GM19397 (cell line): ENCODE results near the gene CRYM.
"Not testable (repeated sequence)": the region's sequence is repeated elsewhere in the genome, so short reads cannot be mapped to it uniquely, and the experiment has no call there.

Source experiments
- ATAC-seq: cut with Tn5 transposase; IDR thresholded peaks from one replicate; pipeline ENCODE4 v1.9.1; 2021; ENCODE audit warnings: mild to moderate bottlenecking, moderate library complexity; ENCODE audit not compliant: unreplicated experiment

The CRYM gene

DNA sequence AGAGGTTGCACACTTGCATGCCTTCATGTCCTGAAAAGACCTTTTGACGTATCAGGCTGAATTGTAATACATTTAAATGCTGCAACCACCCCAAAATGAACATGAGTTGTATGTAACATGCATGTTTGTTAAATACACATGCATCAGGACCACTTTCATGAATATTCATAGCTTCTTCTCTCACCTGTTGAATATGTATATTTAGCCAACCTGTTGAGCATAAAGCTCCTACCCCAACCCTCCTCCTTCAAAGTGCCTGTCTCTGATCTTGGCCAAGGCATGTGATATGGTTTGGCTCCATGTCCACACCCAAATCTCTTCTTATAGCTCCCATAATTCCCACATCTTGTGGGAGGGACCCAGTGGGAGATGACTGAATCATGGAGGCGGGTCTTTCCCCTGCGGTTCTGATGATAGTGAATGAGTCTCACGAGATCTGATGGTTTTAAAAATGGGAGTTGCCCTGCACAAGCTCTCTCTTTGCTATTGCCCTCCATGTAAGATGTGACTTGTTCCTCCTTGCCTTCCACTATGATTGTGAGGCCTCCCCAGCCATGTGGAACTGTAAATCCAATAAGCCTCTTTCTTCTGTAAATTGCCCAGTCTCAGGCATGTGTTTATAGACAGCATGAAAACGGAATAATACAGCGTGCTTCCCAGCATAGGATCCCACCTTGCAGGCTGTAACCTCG is 3.8 kb upstream of the CRYM start:
- ATAC-seq: no peak

DNA sequence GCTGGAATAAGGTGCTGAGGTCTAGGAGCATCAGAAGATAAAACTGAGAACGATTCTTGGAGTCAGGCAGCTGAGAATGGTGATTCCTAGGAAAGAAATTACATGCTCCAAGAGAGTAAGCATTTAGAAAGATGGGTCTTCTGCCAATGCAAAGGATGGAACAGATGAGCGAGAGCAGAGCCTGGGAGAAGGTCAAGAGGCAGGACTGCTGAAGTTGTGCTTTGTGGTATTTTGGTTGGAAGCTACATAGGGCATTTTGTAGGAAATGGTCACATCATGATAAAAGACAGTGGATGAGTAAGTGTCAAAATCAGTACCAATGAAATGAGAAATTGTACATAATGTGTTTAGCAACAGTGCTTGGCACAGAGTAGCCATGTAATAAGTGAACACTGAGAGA is 1.4 kb upstream of the CRYM start:
- no peak for ATAC-seq

DNA sequence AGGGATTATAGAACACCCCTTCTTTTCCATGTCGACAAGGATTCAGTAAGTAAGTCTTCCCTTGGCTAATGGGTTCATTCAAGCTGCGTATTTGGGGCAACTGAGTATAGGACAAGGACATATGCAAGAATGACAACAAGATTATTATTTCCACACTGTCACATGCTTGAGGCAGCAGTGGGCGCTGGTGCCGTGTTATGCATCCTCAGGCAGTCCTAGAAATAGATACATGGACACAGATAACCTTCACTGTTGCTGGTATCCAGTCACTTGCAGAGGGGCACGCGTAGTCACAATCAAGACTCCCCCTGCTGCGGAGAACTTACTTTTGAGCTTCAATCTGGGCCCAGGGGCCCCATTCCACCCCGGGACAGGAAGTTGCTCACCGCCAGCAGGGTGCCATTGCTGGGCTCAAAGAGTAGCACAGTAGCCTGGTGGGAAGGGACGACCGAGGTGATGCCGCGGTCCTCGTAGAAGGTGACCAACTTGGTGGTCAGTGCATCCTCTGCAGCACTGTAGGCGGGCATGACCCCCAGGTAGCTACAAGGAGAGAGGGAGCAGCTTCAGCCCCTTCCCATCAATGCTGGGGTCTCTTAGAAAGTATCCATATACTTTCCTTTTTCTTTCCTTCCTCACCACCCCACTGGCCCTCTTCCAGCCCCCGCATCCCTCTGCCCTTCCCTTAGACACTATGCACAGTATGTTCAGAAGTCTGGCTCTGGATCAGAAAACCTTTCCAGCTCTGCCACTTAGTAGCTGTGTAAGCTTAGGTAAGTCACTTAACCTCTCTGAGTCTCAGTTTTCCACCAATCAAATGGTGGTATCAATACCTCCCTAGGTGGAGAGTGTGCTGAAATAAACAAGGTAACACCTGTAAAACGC is 804 bp downstream of the CRYM start:
- ATAC-seq: no peak

DNA sequence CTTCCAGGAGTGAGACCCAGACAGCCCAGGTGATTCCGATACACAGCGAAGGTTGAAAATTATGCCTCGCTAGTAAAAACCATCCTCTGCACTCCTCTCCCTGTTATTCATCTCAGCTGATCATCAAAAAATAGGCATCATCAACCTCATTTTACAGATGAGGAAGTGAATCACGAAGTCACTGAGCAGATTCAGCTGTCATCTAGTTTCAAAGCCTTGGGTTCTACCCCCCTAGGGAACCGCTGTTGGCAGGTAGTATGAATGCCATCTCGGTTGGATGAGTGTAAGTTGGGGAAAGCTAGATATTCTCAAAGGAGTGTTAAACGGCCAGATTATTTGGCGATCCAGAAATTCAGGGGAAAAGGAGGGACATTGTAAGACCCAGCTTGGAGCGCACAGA is 2.0 kb downstream of the CRYM start:
- no peak for ATAC-seq

DNA sequence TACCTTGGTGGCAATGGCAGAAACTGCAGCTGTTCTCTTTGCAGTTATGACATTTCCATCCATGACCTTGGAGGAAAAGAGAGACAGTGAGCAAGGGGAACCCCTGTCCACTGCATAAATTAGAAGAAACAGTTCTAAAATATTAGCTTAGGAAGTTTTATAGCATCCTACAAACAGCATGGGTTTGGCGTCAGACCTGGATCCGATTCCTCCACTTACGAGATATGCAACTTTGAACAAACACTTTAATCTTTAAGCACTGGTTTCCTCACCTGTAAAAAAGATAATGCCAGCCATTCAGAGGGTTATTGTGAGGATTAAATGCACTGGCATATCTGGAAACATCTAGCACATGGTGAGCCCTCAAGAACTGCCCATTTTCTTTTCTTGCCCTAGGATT is 2.6 kb downstream of the CRYM start:
- ATAC-seq: no peak

DNA sequence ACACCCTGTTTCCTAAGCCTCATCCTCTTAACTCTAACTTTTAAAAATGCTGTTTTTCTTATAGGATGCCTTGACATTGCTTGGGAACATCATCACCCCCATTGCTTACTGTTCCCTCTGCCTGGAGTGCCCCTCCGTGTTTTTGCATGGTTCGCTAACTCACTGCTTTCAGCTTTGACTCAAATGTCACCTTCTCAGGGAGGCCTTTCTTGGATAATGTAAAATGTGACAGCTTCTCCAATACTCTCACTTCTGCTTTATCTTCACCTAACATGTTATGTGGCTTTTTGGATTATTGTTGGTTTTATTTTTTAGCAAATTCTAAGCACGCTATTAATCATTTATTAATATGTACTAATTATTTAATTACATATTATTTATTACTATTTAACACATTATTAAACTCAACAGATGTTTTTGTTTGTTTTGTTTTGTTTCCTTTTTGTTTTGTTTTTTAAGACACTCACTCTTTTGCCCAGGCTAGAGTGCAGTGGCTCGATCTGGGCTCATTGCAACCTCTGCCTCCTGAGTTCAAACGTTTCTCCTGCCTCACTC is 3.8 kb downstream of the CRYM start:
- ATAC-seq: no peak

DNA sequence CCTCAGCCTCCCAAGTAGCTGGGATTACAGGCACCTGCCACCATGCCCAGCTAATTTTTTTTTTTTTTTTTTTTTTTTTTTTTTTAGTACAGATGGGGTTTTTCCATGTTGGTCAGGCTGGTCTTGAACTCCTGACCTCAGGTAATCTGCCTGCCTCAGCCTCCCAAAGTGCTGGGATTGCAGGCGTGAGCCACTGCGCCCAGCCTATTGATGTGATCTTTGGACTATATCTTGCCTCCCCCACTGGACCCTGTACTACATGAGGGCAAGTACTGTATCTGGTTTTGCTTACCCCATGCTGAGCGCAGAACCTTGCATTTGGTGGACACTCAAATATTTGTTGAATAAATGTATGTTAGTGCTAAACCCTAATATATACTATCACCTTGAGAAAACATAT is 5.3 kb downstream of the CRYM start:
- ATAC-seq: not testable (repeated sequence)

DNA sequence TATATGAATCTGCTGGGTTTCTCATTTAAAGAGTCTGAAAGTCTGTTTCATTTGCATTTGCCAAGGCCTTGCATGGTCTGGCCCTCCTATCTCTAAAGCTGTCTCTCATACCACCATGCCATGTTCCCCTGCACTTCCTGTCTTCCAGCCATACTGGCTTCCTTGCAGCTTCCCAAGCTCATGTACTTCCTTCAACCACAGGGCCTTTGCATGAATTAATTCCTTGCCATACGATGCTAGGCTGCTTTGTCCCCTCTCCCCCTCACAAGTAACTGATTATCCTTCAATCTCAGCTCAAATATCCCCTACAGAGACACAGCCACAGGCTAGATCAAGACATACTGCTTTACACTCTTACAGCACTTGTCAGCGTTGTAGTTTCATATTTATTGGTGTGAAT is 5.8 kb downstream of the CRYM start:
- no peak for ATAC-seq

DNA sequence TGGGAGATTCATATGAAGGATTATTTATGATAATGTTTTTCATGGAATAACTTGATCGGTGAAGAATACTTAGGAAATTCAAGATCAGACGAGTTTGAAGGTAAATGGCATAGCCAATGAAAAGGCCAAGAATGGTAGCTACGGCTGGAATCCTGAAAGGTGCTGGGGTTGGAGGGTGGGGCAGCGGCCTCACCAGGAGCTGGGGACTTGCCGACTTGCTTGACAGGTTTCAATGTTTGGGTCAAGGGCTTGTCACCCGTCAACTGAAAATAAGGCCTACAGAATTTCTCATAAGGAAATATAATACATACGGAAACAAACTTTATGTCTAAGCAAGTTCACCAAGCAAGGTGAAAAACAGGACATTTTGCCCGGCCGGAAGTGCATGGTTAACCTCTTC is 9.9 kb downstream of the CRYM start:
- no peak for ATAC-seq

DNA sequence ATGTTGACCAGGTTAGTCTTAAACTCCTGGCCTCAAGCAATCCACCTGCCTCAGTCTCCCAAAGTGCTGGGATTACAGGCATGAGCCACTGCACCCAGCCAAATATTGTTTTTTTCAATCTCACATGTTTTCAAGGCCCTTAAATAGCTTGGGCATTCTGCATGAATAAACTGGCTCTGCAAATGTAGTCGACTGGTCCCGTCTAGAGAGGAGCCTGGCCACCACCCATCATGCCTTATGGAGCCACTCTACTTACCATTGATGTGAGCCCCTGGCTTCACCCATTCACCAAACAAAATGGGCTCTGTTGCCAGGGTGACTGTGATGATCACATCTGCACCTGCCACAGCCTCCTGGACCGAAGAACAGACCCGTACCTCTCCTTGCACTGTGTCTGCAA is 10.8 kb downstream of the CRYM start:
- no peak for ATAC-seq

DNA sequence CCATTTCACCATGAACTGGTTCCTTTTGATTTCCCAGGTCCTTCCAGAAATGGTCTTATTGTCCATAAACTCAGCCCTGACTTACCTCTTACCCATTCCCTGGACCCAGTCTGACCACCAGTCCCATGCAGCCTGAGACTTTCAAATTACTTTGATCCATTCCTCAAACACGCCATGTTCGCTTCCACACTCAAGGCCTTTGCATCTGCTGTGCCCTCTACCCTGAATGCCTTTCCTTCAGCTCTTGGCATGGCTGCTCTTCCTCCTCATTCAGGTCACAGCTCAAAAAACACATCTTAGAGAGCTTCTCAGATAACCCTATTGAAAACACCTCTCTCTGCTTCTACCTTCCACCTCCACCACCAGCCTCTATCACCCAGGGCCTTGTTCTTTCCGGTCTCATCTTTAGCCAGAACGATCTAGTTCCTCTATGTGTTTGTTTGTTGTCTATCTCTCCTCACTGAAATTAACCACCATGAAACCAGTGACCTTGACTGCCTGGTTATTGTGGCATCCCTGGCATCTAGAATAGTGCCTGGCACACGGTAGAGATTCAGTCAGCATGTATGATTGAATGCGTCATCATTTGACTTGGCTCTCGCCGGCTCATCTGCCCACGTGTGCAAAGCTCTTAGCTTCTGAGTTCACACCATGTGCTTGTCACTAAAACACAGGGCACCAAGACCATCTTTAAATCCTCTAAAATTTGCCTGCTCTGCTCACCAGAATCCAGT is 12.8 kb downstream of the CRYM start:
- no peak for ATAC-seq

DNA sequence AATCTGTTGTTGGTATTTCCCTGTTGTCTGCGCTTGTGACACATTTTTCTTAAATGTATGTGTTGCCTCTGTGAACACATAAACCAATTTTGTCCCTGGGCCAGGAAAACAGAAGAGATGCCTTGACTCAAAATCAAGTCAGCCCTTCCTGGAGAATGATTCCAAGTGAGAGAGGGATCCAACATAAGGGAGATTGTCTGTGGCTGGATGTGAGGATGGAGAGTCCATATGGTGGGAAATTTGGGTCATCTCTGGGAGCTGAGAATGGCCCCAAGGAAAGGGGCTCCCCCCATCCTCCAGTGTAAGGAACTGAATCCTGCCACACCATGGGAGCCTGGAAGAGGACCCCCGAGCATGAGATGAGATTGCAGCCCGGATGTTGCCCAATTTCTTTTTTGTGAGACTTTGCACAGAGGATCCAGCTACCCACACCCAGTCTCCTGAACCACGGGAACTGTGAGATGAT is 13.5 kb downstream of the CRYM start:
- no peak for ATAC-seq

DNA sequence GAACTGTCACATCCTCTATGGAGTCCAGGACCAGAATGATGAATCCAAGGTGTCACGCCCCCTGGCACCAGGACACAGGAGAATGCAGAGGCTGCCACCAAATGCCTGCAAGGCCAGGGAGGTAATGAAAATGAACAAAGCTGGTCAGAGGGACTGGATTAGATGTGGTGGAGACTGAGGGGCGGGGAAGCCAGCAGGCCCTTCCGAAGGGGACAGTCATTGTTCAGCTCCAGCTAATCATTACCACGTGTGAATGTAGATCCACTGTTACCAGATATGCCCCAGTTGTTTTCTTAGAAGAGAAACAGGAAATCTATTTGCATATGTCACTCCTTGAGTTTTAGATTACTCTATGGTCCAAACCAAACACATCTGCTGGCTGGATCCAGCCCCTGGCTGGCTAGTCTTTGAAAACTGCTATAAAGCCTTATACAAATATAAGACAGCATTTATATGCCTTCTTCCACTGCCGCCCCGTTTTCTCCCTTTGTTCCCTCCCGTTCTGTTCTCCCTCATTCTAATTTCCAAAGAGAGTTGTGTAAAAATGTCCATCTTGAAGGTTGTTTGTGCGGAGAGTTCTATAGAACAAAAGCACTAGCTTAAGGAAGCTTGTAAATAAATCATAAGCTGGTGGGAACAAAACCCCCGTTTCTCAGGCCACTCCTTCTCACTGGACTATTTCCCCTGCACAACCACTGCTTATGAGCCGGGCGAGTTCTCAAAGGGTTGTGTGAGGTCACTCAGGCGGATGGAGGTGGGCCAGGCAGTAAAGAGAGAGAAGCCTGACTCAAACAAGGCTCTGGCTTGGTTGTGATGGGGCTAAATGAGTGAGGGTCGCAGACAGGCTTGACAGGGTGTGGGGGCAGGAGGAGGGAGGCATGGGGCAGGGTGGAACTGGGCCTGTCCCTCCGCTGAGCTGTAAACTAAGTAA is 14.2 kb downstream of the CRYM start:
- ATAC-seq: peak; percentile 79

DNA sequence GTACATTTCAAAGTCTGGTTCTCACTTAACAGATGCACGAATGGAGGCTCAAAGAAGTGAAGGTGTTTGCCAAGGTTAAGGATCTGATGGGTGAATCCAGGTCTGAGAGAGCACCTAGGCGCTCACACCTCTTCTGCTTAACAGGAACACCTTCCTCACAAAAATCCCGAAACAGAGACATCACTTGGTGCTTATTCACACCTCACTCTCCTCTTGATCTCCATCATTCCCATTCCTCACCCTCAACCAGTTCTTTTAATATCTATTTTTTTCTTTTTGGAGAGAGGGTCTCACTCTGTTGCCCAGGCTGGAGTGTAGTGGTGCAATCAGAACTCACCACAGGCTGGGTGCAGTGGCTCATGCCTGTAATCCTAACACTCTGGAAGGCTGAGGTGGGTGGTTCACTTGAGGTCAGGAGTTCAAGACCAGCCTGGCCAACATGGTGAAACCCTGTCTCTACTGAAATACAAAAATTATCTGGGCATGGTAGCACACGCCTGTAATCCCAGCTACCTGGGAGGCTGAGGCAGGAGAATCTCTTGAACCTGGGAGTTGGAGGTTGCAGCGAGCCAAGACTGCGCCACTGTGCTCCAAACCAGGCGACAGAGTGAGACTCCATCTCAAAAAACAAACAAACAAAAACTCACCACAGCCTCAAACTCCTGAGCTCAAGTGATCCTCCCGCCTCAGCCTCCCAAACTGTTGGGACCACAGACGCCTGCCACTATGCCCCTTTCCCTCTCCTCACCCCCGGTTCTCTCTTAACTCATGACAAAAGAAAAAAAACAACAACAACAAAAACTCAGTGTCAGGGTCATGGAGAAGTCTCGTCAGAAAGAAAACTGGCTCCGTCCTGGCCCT is 15.1 kb downstream of the CRYM start:
- ATAC-seq: no peak

DNA sequence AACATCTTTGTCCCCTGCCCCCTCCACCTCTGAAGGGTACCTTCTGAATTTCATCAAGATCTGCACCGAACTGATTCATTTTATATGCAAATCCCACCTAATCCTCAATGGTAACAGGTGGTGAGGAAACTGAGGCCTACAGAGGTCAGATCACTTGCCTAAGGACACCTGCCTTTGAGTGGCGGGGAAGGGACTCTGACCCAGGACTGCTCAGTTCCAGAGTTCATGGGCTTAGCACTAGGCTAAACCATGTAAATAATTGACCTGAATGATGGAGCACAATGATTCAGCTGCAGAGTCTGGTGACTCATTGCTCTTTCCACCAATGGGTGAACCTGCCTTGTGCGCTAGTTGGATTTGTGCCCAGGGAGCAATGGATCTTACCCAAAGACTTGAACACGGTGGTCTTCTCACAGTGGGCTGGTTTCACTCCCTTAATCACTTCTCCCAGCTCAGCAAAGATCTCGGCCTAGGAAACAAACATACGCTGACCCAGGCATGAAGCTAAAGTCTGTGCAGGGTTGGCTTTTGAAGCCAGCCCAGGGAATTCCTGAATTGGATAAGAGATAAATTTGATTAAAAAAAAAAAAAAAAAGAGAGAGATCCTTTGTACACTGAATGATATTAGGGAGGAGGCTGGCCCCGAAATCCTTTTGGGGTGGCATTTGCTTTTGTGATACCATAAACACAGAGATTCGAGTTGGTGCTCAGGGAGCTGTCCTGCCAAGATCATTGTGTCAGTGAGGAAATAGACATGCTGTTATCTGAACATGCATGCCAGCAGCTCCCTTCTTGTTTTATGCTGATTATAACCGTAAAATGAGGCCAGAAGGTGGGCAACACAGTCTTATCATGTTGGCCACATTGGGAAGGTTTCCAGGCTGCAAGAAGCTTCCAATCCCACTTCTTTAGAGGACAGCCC is 17.0 kb downstream of the CRYM start:
- no peak for ATAC-seq

DNA sequence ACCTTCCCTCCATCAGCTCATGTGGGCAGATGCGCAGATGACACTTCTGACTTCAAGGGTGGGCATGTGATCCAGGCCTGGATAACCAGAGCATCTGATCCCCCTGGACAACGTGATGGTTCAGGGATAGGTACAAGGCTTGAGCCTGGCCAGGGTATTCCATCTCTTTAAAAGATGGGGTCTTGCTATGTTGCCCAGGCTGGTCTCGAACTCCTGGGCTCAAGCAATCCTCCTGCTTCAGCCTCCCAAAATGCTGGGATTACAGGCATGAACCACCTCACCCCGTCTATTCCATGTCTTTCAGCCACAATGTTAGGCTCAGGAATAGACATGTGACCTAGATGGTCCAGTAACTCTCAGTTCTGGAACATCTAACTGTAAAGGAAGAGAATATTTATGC is 20.8 kb downstream of the CRYM start:
- ATAC-seq: no peak

DNA sequence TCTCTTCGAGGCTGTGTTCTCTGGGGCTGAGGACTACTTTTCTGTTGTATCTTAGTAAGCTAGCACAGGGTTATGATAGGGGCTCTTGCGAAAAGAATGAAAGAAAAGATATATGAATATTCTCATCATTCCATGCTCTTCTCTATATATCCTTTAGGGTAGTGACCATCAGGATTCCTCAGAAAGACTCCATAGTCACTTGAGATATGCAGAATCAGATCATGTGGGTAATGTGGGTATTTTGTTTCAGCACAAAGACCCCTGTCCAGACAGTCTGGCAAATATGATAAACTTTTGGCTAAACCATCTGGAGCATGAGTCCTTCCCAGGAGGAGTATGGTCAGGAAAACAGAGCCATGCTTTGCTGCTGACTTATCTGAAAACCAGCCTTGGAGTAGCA is 21.5 kb downstream of the CRYM start:
- no peak for ATAC-seq

DNA sequence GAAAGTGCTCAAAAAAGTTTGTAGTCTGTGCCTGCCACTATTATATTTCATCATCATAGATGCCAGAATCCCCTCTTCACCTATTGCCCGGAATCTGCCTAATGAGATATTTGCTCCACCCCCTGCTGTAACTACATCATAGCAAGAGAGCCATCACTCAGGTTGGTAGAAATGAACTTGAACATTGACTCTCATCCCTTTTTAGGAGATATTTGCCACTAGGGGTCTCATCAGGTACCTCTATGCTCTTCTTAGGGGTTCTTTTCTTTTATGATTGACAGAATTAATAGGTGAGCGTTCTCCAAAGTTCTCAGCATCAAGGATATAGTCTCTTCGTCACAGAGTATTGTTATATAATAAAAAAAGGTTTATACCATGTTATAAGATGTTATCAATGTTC is 24.6 kb downstream of the CRYM start:
- no peak for ATAC-seq
